HG03064 (cell line): ENCODE results near the gene CRMP1.

Experiments
- ATAC-seq: cut with Tn5 transposase; IDR thresholded peaks from one replicate; pipeline ENCODE4 v1.9.1; 2021; ENCODE audit warnings: low read depth; ENCODE audit not compliant: unreplicated experiment

The CRMP1 gene

DNA sequence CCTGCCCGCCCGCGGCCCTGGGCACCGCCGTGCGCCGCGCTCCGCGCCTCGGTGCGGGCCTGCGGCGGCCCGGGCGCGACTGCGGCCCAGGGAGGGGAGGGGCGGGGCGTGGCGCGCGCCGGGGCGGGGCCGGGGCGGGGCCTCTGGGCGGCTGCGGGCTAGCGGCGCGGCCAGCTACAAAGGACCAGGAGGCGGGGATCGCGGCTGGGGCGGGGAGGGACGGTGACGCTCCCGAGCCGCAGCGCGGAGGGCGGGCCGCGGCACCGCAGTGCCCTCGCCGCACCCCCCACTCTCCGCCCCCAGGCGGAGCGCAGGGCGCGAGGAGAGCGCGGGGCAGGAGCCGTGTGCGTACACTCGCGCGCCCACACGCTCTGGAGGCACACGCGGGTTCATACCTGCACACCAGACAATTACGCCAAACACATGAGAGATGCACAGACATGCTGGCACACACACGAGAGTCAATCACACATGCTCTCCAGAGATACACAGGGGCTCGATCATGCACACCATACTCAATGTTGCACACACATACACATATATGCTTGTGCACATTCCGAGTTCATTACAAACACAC, at the start of gene CRMP1:
Gene CRMP1 (minus strand): TSS at position 83 of the 577 bp plus-strand sequence. CDS start 117 bp downstream, outside the sequence.
- ATAC-seq: no peak

DNA sequence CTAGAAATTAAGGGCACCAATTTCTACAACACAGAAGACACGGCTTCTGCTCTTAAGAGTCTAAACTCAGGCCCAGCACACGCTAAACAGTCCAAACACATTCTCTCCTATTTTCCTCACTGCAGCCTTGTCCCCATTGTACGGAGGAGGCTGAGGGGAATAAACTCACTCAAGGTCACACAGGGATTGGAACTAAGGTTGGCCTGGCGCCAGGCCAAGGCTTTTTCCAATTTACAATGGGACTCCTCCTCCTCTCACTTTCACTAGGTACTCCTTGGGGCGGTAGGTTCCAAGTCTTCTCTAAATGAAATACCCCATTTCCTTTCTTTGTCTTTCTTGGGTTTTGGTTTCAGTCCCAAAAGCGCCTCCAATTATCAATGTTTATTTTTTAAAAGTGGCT, 48.7 kb upstream of the CRMP1 start:
- ATAC-seq: no peak

DNA sequence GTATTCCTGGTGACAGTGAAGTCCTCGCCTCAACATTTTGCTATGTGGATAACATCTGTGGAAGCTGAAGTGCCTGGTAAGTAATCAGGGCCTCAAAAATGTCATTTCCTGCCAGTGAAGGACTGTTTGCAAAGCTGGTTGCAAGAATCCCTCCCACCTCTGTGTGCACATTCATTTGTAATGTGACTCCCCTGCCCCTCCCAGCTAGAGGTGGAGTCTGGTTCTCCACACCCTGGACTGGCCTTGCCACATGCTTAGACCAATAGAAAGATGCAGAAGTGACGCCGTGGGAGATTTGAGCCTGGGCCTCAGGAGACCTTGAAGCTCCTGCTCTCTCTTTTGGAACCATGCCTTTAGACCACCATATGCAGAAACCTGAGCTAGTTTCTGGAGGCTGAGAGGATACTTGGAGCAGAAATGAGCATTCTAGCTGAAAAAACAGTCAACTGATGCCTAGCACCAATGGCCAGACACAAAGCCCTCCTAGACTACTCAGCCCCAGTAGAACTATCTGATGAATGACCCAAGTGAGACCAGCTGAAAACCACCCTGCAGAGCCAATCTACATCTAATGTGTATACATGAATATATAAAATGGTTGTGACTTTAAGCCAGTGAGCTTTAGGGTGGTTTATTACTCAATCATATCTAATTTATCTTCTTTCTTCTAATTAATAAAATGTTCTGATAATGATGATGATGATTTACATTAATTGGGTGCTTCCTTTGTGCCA, 47.8 kb upstream of the CRMP1 start:
- no peak for ATAC-seq

DNA sequence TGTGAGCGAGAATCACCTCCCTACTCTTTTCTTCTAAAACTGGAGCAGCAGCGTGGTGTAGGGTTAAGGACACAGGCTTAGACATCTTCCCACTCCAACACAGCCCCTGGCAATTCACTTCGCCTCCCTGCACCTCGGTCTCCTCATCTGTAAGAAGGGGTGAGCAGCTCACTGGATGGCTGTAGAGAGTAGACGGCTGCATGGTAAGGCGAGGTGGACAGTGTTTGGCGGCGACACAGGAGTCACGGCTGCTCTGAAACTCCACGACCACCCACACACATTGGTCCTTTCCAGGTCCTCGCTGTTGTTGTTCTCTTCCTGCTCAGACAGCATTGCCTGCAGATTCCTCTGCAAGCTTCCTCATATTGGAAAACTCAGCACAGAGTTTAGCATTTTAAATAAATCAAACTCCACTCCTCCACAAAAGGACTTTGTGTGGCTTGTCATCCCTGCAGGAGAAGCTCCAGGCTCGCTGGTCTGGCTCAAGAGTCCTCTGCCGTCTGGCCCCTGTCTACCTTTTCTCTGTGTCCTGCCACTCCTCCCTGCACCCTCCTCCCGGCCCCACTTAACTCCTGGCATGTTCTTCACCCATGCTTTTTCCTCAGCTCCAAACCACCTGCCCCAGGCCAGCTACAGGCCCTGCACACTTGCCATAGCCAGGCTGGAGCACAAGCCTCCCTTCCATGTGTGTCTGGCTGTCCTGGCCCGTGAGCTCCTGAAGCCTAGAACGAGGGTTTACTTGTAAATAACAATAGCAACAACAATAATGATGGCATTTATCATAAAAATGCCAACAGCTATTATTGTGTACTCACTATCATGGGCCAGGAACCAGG, 41.3 kb upstream of the CRMP1 start:
- no peak for ATAC-seq

GRCh38 chr4:5933116-5933515, 40.2 kb upstream of the CRMP1 start:
- ATAC-seq: no peak

DNA sequence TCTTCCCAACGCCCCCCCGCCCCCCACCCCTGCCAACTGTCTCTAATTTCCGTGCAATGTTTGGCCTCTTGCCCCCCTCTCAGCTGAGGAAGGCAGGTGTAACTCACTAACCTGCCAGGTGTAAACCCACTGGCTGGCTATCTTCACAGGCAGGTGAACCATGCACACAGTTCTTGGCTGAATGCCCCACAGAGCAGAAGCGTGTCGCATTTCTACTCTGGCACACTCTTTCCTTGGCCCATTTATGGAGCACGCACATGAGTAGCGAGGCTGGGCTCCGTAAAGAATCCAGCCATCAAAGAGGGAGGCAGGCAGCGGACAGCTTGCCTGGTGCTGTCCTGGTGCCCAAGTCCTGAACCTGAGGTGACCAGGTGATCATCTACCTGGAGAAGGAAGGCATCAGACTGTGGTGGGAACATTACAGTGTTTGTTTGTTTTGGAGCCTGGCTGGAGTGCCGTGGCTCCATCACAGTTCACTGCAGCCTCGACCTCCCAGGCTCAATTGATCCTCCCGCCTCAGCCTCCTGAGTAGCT, 39.2 kb upstream of the CRMP1 start:
- ATAC-seq: no peak

DNA sequence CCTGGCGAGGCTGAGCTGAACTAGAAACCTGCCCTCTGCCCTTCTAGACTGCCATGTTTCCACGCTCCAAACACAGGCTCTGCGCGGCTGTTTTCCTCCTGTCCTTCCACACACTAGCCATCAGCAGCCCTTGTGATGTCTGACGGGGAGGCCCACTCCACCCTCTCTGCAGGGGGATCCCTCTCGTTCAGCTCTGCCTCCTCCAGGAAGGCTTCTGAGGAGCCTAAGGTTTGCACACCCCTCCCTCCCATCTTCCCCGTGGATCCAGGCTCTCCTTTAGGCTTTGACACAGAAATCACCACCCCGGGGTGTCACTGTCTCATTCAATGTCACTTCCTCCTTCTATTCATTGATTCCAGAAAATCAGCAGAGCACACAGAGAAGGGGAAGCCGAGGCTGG, 38.6 kb upstream of the CRMP1 start:
- no peak for ATAC-seq

DNA sequence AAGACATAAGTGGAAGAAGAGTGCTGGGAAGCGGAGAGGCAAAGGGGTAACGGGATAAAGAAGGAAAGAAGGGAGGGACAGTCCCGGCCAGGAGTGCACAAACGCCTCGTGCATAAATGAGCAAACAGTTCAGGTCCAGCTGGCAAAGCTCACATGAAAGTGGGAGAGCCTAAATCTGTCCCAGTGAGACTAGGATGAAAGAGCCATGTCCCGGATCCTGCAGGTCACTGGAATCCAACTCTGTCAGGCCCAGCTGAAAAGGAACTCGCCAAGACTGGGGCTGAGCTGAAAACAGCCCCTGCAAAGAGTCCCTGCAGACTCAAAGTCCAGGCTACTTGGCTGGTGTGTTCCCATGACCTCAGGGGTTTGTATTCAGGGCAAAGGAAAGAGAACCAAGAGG, 38.0 kb upstream of the CRMP1 start:
- no peak for ATAC-seq

- no peak for ATAC-seq
These were observed 37.6 kb upstream of the CRMP1 start for GRCh38 chr4:5930456-5930855.

- no peak for ATAC-seq
These were observed 36.0 kb upstream of the CRMP1 start for GRCh38 chr4:5928844-5929420.

DNA sequence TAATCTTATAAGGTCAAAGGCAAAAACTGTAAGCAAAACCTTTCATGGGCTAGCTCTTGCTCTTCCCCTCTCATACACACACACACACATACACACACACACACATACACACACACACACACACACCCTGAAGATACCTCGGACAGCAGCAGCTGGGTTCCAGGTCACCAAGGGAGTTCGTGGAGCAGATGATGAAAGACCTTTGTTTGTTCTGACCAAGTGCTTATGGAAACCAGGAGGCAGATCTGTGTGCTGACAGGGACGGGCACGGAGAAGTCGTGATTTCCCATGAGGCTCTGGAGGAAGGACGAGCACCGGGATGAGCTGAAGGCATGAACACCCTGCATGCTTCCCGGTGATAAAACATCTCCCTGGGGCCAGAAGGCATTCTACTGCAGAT, 35.4 kb upstream of the CRMP1 start:
- ATAC-seq: no peak

- ATAC-seq: no peak
These were observed 34.9 kb upstream of the CRMP1 start for GRCh38 chr4:5927747-5928146.

DNA sequence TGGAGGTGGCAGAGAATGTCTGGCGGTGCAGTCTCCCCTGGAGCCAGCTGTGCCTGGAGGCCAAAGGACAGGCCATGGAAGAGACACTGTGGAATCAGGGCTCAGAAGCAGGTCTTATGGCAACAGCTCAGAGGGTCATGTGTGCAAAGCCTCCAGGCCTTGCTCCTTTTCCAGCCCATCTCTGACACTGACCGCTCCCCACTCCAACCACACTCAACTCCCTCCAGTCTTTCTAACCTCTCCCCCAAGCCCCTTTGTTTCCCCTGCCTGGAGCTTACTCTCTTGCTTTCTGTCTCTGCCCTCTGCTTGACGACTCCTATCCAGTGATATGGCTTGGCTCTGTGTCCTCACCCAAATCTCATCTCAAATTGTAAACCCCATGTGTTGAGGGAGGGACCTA, 34.2 kb upstream of the CRMP1 start:
- no peak for ATAC-seq

GRCh38 chr4:5926598-5926997, 33.7 kb upstream of the CRMP1 start:
- ATAC-seq: no peak

GRCh38 chr4:5925419-5926200, 32.7 kb upstream of the CRMP1 start:
- no peak for ATAC-seq

GRCh38 chr4:5924461-5925125, 31.7 kb upstream of the CRMP1 start:
- ATAC-seq: no peak

DNA sequence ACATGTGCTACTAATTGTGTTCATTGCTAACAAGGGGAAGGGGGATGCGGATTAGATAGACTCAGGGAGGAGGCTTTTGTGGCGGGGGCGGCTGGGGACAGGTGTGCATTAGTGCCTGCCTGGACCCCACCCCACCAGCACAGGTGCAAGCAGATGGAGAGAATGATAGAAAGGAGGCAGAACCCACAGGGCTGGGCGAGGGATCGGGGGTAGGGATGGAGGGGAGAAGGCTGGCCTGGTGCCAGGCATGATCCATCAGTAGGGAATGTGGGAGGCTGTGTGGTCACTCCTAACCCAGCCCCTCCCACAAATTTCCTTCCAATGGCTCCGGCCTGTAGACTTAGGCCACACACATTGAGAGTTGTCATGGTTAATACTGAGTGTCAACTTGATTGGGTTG, 30.5 kb upstream of the CRMP1 start:
- ATAC-seq: no peak

- no peak for ATAC-seq
These were observed 29.7 kb upstream of the CRMP1 start for GRCh38 chr4:5922556-5922955.

DNA sequence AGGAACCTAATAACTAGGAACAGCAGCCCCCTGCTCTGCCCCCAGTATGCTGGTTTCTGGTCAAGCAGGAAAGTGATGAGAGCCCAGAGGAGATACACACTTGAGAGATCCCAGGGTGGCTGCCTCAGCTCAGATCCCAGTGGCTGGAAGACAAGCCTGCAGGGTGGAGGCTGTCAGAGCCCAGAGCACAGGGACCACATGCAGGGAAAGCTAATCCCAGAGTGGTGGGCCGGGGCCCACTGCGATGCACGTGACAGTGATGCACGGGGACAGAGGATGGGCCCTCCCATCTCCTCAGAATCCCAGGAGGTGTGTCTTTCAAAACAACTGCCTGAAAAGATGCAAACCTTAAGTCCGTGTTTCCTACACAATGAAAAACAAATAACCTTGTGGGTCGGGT, 29.1 kb upstream of the CRMP1 start:
- no peak for ATAC-seq
